HCT116 (cell line): ENCODE results near the gene CERS3. TPM values are rescaled to one million over a fixed set of nuclear protein-coding genes. Genes with fewer than 3 reads are reported as not detected.
A peak's percentile ranks its signal among the peaks of the same experiment; 100 is the strongest.

ENCODE experiments used
- ATAC-seq: fragments of 200-7000 bp; cut with Tn5 transposase; 2 replicates; pipeline ENCODE4 v1.9.1; 2020; ENCODE audit warnings: mild to moderate bottlenecking, moderate library complexity
- Bru-seq: library from RNA; stranded (reverse); fragments of 400-500 nt; gene quantifications from one replicate; lab custom pipeline; 2021; lab: Mats Ljungman, UMichigan
- BruChase-seq, 2 experiments: library from RNA; stranded (reverse); fragments of 400-500 nt; gene quantifications; one replicate each; lab custom pipeline; 2021; lab: Mats Ljungman, UMichigan
- BruUV-seq: library from RNA; stranded (reverse); fragments of 400-500 nt; replicated peaks from 2 replicates; lab custom pipeline; 2021; lab: Mats Ljungman, UMichigan
- CTCF ChIA-PET: fragments of 300-600 bp; sonication (Branson Sonifier 250); formaldehyde crosslinking; loops from one replicate; lab custom pipeline; 2021; ENCODE audit warnings: antibody characterized with exemption; lab: Charles Lee
- POLR2A ChIA-PET: fragments of 300-600, 350-600 bp; sonication (Branson Sonifier 250); formaldehyde crosslinking; loops from one replicate; lab custom pipeline; 2021; ENCODE audit warnings: antibody characterized with exemption; lab: Charles Lee
- RAD21 ChIA-PET, 2 experiments: fragments of 300-600 bp; sonication (Branson Sonifier 250); formaldehyde crosslinking; loops; one replicate each; lab custom pipeline; 2023; ENCODE audit warnings: low total read pairs in 2 of 2; ENCODE audit not compliant: uncharacterized antibody in 2 of 2, unreplicated experiment in 2 of 2, low non-redundant PET in 1 of 2; lab: Charles Lee
- DNase-seq: peaks from one replicate; pipeline ENCODE4 v3.0.0-alpha.2; 2010; ENCODE audit warnings: low read depth, low spot score
- H2AFZ ChIP-seq: fragments of 200-600 bp; shearing (Covaris generic), sonication (generic); 2 replicates; pipeline ENCODE4 v1.6.1; 2017; ENCODE audit warnings: low read depth, mixed run types, mixed read lengths, antibody characterized with exemption, low read length; ENCODE audit not compliant: poor library complexity, severe bottlenecking
- H3K27ac ChIP-seq: 2 replicates; pipeline ENCODE4 v1.5.1; 2012; ENCODE audit warnings: low read depth, low read length
- H3K27me3 ChIP-seq: fragments of 200-600 bp; sonication (generic); 2 replicates; pipeline ENCODE4 v1.6.1; 2016; ENCODE audit warnings: mixed run types, low read length, mixed read lengths; ENCODE audit not compliant: insufficient read depth
- H3K36me3 ChIP-seq, 2 experiments: fragments of 200-500 bp in 1 of 2; fragments of 200-600 bp in 1 of 2; sonication (Bioruptor generic) in 1 of 2; sonication (generic) in 1 of 2; 2 replicates each; pipeline versions ENCODE4 v1.5.1 to v1.6.1; 2014 to 2016; ENCODE audit warnings: low read length in 2 of 2, inconsistent platforms in 1 of 2, mixed read lengths in 1 of 2, mixed run types in 1 of 2; ENCODE audit not compliant: insufficient read depth in 2 of 2, control insufficient read depth in 1 of 2
- H3K4me1 ChIP-seq, 2 experiments: fragments of 200-600 bp in 1 of 2; sonication (generic) in 1 of 2; 2 replicates each; pipeline versions ENCODE4 v1.5.1 to v1.6.1; 2012 to 2017; ENCODE audit warnings: low read length in 2 of 2, inconsistent platforms in 1 of 2, mild to moderate bottlenecking in 1 of 2, mixed read lengths in 1 of 2, mixed run types in 1 of 2, moderate library complexity in 1 of 2; ENCODE audit not compliant: insufficient read depth in 2 of 2, control insufficient read depth in 1 of 2
- H3K4me2 ChIP-seq: fragments of 200-600 bp; sonication (generic); 2 replicates; pipeline ENCODE4 v1.6.1; 2017; ENCODE audit warnings: mixed run types, low read length, mixed read lengths
- H3K4me3 ChIP-seq, 2 experiments: fragments of 200-600 bp in 1 of 2; sonication (generic) in 1 of 2; replicated peaks in 1 of 2; 2 replicates each; pipeline ENCODE4 v1.5.1; 2011 to 2016; ENCODE audit warnings: low read length in 2 of 2, control low read depth in 1 of 2, low read depth in 1 of 2, mild to moderate bottlenecking in 1 of 2, mixed read lengths in 1 of 2, mixed run types in 1 of 2
- H3K79me2 ChIP-seq: fragments of 200-600 bp; sonication (generic); 2 replicates; pipeline ENCODE4 v1.6.1; 2017; ENCODE audit warnings: mild to moderate bottlenecking, mixed run types, low read length, moderate library complexity, mixed read lengths; ENCODE audit not compliant: insufficient read depth
- H3K9ac ChIP-seq: fragments of 200-600 bp; sonication (generic); 2 replicates; pipeline ENCODE4 v1.6.1; 2016; ENCODE audit warnings: low read length, mixed read lengths
- H3K9me2 ChIP-seq: fragments of 200-600 bp; sonication (generic), shearing (Covaris generic); 2 replicates; pipeline ENCODE4 v1.6.1; 2017; ENCODE audit warnings: mixed run types, mild to moderate bottlenecking, moderate library complexity; ENCODE audit not compliant: insufficient read depth
- H3K9me3 ChIP-seq, 2 experiments: fragments of 200-500 bp in 1 of 2; fragments of 200-600 bp in 1 of 2; sonication (Bioruptor generic) in 1 of 2; sonication (generic) in 1 of 2; 2 replicates each; pipeline ENCODE4 v1.6.1; 2014 to 2017; ENCODE audit warnings: low read length in 2 of 2, mixed read lengths in 2 of 2, inconsistent platforms in 1 of 2, low read depth in 1 of 2, mild to moderate bottlenecking in 1 of 2, mixed run types in 1 of 2, moderate library complexity in 1 of 2; ENCODE audit not compliant: control insufficient read depth in 1 of 2, insufficient read depth in 1 of 2
- H4K20me1 ChIP-seq: fragments of 200-600 bp; sonication (generic), shearing (Covaris generic); 2 replicates; pipeline ENCODE4 v1.6.1; 2017; ENCODE audit warnings: mixed run types, mild to moderate bottlenecking, moderate library complexity; ENCODE audit not compliant: insufficient read depth
- CBX3 ChIP-seq: IDR thresholded peaks from 2 replicates; pipeline ENCODE4 v1.6.1; 2012; ENCODE audit warnings: low read depth
- CEBPB ChIP-seq: IDR thresholded peaks from 2 replicates; pipeline ENCODE4 v1.6.1; 2012; ENCODE audit warnings: low read depth
- EGR1 ChIP-seq: IDR thresholded peaks from 2 replicates; pipeline ENCODE4 v1.6.1; 2012; ENCODE audit warnings: low read depth
- EZH2 ChIP-seq: fragments of 200-600 bp; sonication (generic); IDR thresholded peaks from 2 replicates; pipeline ENCODE4 v1.6.1; 2017; ENCODE audit warnings: antibody characterized with exemption, mixed run types
- EZH2phosphoT487 ChIP-seq: fragments of 200-600 bp; IDR thresholded peaks from 2 replicates; pipeline ENCODE4 v1.6.1; 2018; ENCODE audit warnings: antibody characterized with exemption, borderline replicate concordance
- FOSL1 ChIP-seq: IDR thresholded peaks from 2 replicates; pipeline ENCODE4 v1.6.1; 2012; ENCODE audit warnings: low read depth
- MAX ChIP-seq: IDR thresholded peaks from 2 replicates; pipeline ENCODE4 v1.6.1; 2012
- POLR2A ChIP-seq: IDR thresholded peaks from 2 replicates; pipeline ENCODE4 v1.7.0; 2011; ENCODE audit warnings: borderline replicate concordance; ENCODE audit not compliant: insufficient read depth, insufficient read length; ENCODE audit errors: extremely low read depth
- POLR2AphosphoS5 ChIP-seq: IDR thresholded peaks from 2 replicates; pipeline ENCODE4 v1.6.1; 2011; ENCODE audit warnings: mild to moderate bottlenecking, low read depth, low read length, moderate library complexity
- RAD21 ChIP-seq: IDR thresholded peaks from 2 replicates; pipeline ENCODE4 v1.6.1; 2012; ENCODE audit warnings: low read depth, mild to moderate bottlenecking
- SP1 ChIP-seq: IDR thresholded peaks from 2 replicates; pipeline ENCODE4 v1.6.1; 2012; ENCODE audit warnings: low read depth
- TCF7L2 ChIP-seq: IDR thresholded peaks from 2 replicates; pipeline ENCODE4 v1.7.0; 2011; ENCODE audit warnings: borderline replicate concordance, inconsistent platforms; ENCODE audit not compliant: insufficient read depth, insufficient read length; ENCODE audit errors: extremely low read depth
- YY1 ChIP-seq: IDR thresholded peaks from 2 replicates; pipeline ENCODE4 v1.6.1; 2011; ENCODE audit warnings: low read length, low read depth, moderate library complexity, mild to moderate bottlenecking; ENCODE audit not compliant: insufficient replicate concordance; ENCODE audit errors: extremely low read depth
- ZBTB33 ChIP-seq: IDR thresholded peaks from 2 replicates; pipeline ENCODE4 v1.6.1; 2011; ENCODE audit warnings: mild to moderate bottlenecking, low read length, moderate library complexity; ENCODE audit not compliant: insufficient replicate concordance; ENCODE audit errors: extremely low read depth
- ZNF274 ChIP-seq: fragments of 200-500 bp; sonication (Bioruptor generic); IDR thresholded peaks from 2 replicates; pipeline ENCODE4 v1.6.1; 2014; ENCODE audit warnings: mild to moderate bottlenecking, low read depth, low read length, inconsistent platforms
- intact Hi-C: fragments of 100-400 bp; cut with micrococcal nuclease; formaldehyde crosslinking; loops from 2 replicates; pipeline ENCODE4 v1.10.0; 2022
- long read RNA-seq: library from polyadenylated mRNA; unstranded; transcript quantifications from one replicate; pipeline ENCODE4 v2.0.0, GENCODE V29; 2021; ENCODE audit not compliant: unreplicated experiment
- polyA plus RNA-seq: library from polyadenylated mRNA; unstranded; fragments of >200 nt; gene quantifications from 2 replicates; pipeline ENCODE4 v1.2.1, GENCODE V29; 2012; ENCODE audit warnings: missing spikeins
- total RNA-seq: library from RNA; stranded (reverse); gene quantifications from one replicate; pipeline ENCODE4 v1.2.1, GENCODE V29; 2021; ENCODE audit not compliant: unreplicated experiment

Gene CERS3
- total RNA-seq = not detected
- 0.06 TPM in 1 of 2 replicates, not detected in the other for polyA plus RNA-seq
- Bru-seq, nascent RNA = percentile 13 among the genes with signal in this experiment
- BruChase-seq, experiment 1, labeled RNA remaining after a 6-hour chase = percentile 22 among the genes with signal in this experiment
- BruChase-seq, experiment 2, labeled RNA remaining after a 2-hour chase = percentile 12 among the genes with signal in this experiment
- long read RNA-seq = 0 reads

- CTCF ChIA-PET = interaction anchor here (1.1 kb wide), 1 partner anchor 44 kb away, joined by 4 read pairs; no protein-coding TSS in a partner anchor
- DNase-seq = no peak
Measured at GRCh38 chr15:100528833-100529428, at the start of gene CERS3. Gene CERS3 (minus strand): TSS chr15:100528950. CDS start chr15:100501849, 27,101 bp downstream.

More at GRCh38 chr15:100528833-100529428, at the start of gene CERS3:
- TF ChIP-seq ZBTB33 (no peak), POLR2A (no peak), CEBPB (no peak), FOSL1 (no peak), RAD21 (no peak), EZH2phosphoT487 (no peak), POLR2AphosphoS5 (no peak), EZH2 (no peak), YY1 (no peak), CBX3 (no peak), SP1 (no peak), EGR1 (no peak), TCF7L2 (no peak), ZNF274 (no peak), MAX (no peak)
- Histone ChIP-seq H3K4me2 (no peak within 1 kb of the TSS), H3K79me2 (no peaks in the 10 kb centered on the region), H3K9ac (no peak within 1 kb of the TSS), H2AFZ (no peak within 1 kb of the TSS), H3K27ac (no peak within 1 kb of the TSS), H3K27me3 (peaks cover 37% of the 10 kb centered on the region), H4K20me1 (no peaks in the 10 kb centered on the region), H3K4me3 (no peak within 1 kb of the TSS), H3K9me3 (no peaks in the 10 kb centered on the region), H3K36me3 (no peaks in the 10 kb centered on the region), H3K4me1 (no peaks in the 10 kb centered on the region), H3K9me2 (no peaks in the 10 kb centered on the region)
- POLR2A ChIA-PET = no interaction called here
- no peak for ATAC-seq
- RAD21 ChIA-PET = no interaction called here
- intact Hi-C loops = no loop called here
- BruUV-seq = no TSS peak
